A549 (cell line): ENCODE measurements around the gene SHTN1. TPM values are rescaled to one million over a fixed set of nuclear protein-coding genes. Genes with fewer than 3 reads are reported as not detected.

Source experiments
- ATAC-seq, 2 experiments: fragments of 200-7000 bp in 1 of 2; fragments of >200 bp in 1 of 2; cut with Nextera tagmentation in 1 of 2; cut with Tn5 transposase in 1 of 2; 3 replicates each; pipeline versions ENCODE4 v1.8.0 to v1.9.1; 2018 to 2020; ENCODE audit warnings: mild to moderate bottlenecking in 1 of 2, moderate library complexity in 1 of 2
- CTCF ChIA-PET: fragments of 300-600 bp; sonication (Branson Sonifier 250); formaldehyde crosslinking; extraction: SDS; loops from one replicate; lab custom pipeline; 2021; ENCODE audit warnings: antibody characterized with exemption, inconsistent platforms; lab: Yijun Ruan, JAX
- POLR2A ChIA-PET: fragments of 350-600 bp; formaldehyde crosslinking; extraction: SDS; loops from one replicate; lab custom pipeline; 2021; ENCODE audit warnings: antibody characterized with exemption, inconsistent platforms; lab: Yijun Ruan, JAX
- DNase-seq, 2 experiments: peaks; one replicate each; pipeline versions ENCODE4 v3.0.0 to v3.0.0-alpha.2; 2011 to 2016; ENCODE audit warnings: low read depth in 1 of 2, low spot score in 1 of 2
- FAIRE-seq: peaks from 2 replicates; lab custom pipeline; 2011; peaks lifted over from hg19 to GRCh38; lab: Jason Lieb, UNC
- H3K27ac ChIP-seq, 2 experiments: fragments of >200 bp; sonication (Bioruptor Twin); formaldehyde crosslinking; 3 replicates each; pipeline ENCODE4 v1.5.1; 2016 to 2017
- H3K4me1 ChIP-seq: fragments of >200 bp; sonication (Bioruptor Twin); formaldehyde crosslinking; 3 replicates; pipeline ENCODE4 v1.6.1; 2016
- H3K4me2 ChIP-seq: fragments of >200 bp; sonication (Bioruptor Twin); formaldehyde crosslinking; 3 replicates; pipeline ENCODE4 v1.6.1; 2016
- H3K4me3 ChIP-seq: fragments of >200 bp; sonication (Bioruptor Twin); formaldehyde crosslinking; 3 replicates; pipeline ENCODE4 v1.5.1; 2016
- H3K9me3 ChIP-seq: fragments of >200 bp; sonication (Bioruptor Twin); formaldehyde crosslinking; 3 replicates; pipeline ENCODE4 v1.6.1; 2016
- BHLHE40 ChIP-seq: IDR thresholded peaks from 2 replicates; pipeline ENCODE4 v1.6.1; 2012; ENCODE audit warnings: low read depth, low read length, inconsistent platforms
- CBX8 ChIP-seq: fragments of 200-600 bp; sonication (generic); IDR thresholded peaks from 2 replicates; pipeline ENCODE4 v1.6.1; 2016
- CTCF ChIP-seq: fragments of >200 bp; sonication (Bioruptor Twin); formaldehyde crosslinking; IDR thresholded peaks from 3 replicates; pipeline ENCODE4 v1.5.1; 2016
- EHF ChIP-seq: fragments of 250-450 bp; sonication (Bioruptor Pico); IDR thresholded peaks from 2 replicates; pipeline ENCODE4 v1.5.0; 2020; ENCODE audit warnings: mild to moderate bottlenecking
- EHMT2 ChIP-seq: fragments of 200-600 bp; sonication (generic); IDR thresholded peaks from 2 replicates; pipeline ENCODE4 v1.6.1; 2016; ENCODE audit warnings: antibody characterized with exemption, low read depth, mild to moderate bottlenecking, moderate library complexity
- ESRRA ChIP-seq: fragments of 150-350 bp; IDR thresholded peaks from 2 replicates; pipeline ENCODE4 v1.6.1; 2014; ENCODE audit warnings: mild to moderate bottlenecking, low read length, borderline replicate concordance
- FOSB ChIP-seq: fragments of 250-450 bp; sonication (Bioruptor Pico); IDR thresholded peaks from 2 replicates; pipeline ENCODE4 v1.5.0; 2020; ENCODE audit warnings: mild to moderate bottlenecking, moderate library complexity
- FOSL2 ChIP-seq, 2 experiments: fragments of 450-650 bp in 1 of 2; fragments of >200 bp in 1 of 2; sonication (Bioruptor Twin) in 1 of 2; formaldehyde crosslinking; IDR thresholded peaks; 2 replicates each; pipeline versions ENCODE4 v1.5.0 to v1.6.1; 2016 to 2020; ENCODE audit warnings: mild to moderate bottlenecking in 1 of 2, moderate library complexity in 1 of 2
- HDAC2 ChIP-seq: fragments of 200-600 bp; sonication (generic); IDR thresholded peaks from 2 replicates; pipeline ENCODE4 v1.6.1; 2016
- HES2 ChIP-seq: fragments of >200 bp; sonication (Bioruptor Twin); formaldehyde crosslinking; IDR thresholded peaks from 2 replicates; pipeline ENCODE4 v1.6.1; 2016
- HEYL ChIP-seq: fragments of 250-450 bp; sonication (Bioruptor Pico); IDR thresholded peaks from 2 replicates; pipeline ENCODE4 v1.8.0; 2021; ENCODE audit warnings: mild to moderate bottlenecking, moderate library complexity
- HMGXB4 ChIP-seq: fragments of 250-450 bp; sonication (Bioruptor Pico); IDR thresholded peaks from 2 replicates; pipeline ENCODE4 v1.5.0; 2021; ENCODE audit warnings: mild to moderate bottlenecking, moderate library complexity, borderline replicate concordance
- HOXA7 ChIP-seq: fragments of 250-450 bp; sonication (Bioruptor Pico); IDR thresholded peaks from 2 replicates; pipeline ENCODE4 v1.5.0; 2020; ENCODE audit warnings: mild to moderate bottlenecking, moderate library complexity
- HOXB13 ChIP-seq: fragments of 250-450 bp; sonication (Bioruptor Pico); IDR thresholded peaks from 2 replicates; pipeline ENCODE4 v1.5.0; 2020; ENCODE audit warnings: low read depth, mild to moderate bottlenecking, moderate library complexity
- HOXB5 ChIP-seq: fragments of 250-450 bp; sonication (Bioruptor Pico); IDR thresholded peaks from 2 replicates; pipeline ENCODE4 v1.5.0; 2020; ENCODE audit warnings: mild to moderate bottlenecking, moderate library complexity
- JUNB ChIP-seq: fragments of >200 bp; sonication (Bioruptor Twin); formaldehyde crosslinking; IDR thresholded peaks from 2 replicates; pipeline ENCODE4 v1.6.1; 2016
- KDM5A ChIP-seq: fragments of 200-600 bp; sonication (generic); IDR thresholded peaks from 2 replicates; pipeline ENCODE4 v1.6.1; 2016; ENCODE audit warnings: antibody characterized with exemption, mild to moderate bottlenecking
- MAFK ChIP-seq: fragments of 450-650 bp; IDR thresholded peaks from 2 replicates; pipeline ENCODE4 v1.6.1; 2014; ENCODE audit not compliant: partially characterized antibody
- MAZ ChIP-seq: fragments of 150-350 bp; IDR thresholded peaks from 2 replicates; pipeline ENCODE4 v1.6.1; 2014; ENCODE audit warnings: antibody characterized with exemption, low read depth, low read length, borderline replicate concordance
- NFE2L2 ChIP-seq: fragments of 150-350 bp; conservative IDR thresholded peaks from 2 replicates; pipeline ENCODE4 v1.6.1; 2014; ENCODE audit warnings: low read length
- PHF8 ChIP-seq: fragments of 200-600 bp; sonication (generic); IDR thresholded peaks from 2 replicates; pipeline ENCODE4 v1.6.1; 2016; ENCODE audit warnings: low read depth, mild to moderate bottlenecking, antibody characterized with exemption, moderate library complexity, borderline replicate concordance
- POLR2AphosphoS2 ChIP-seq: conservative IDR thresholded peaks from 2 replicates; pipeline ENCODE4 v1.6.1; 2012; ENCODE audit warnings: low read length, improper control_type of control experiment, inconsistent platforms
- RAD21 ChIP-seq, 2 experiments: fragments of >200 bp in 1 of 2; sonication (Bioruptor Twin) in 1 of 2; formaldehyde crosslinking in 1 of 2; IDR thresholded peaks in 1 of 2; conservative IDR thresholded peaks in 1 of 2; 2 replicates in 1 of 2; 3 replicates in 1 of 2; pipeline ENCODE4 v1.6.1; 2012 to 2018; ENCODE audit warnings: inconsistent platforms in 1 of 2
- RFX5 ChIP-seq: fragments of 450-650 bp; IDR thresholded peaks from 2 replicates; pipeline ENCODE4 v1.7.1; 2014; ENCODE audit warnings: antibody characterized with exemption, mild to moderate bottlenecking, moderate library complexity
- SMC3 ChIP-seq: fragments of >200 bp; sonication (Bioruptor Twin); formaldehyde crosslinking; IDR thresholded peaks from 3 replicates; pipeline ENCODE4 v1.6.1; 2018; ENCODE audit warnings: inconsistent platforms
- SREBF2 ChIP-seq: fragments of 450-650 bp; IDR thresholded peaks from 2 replicates; pipeline ENCODE4 v1.6.1; 2014; ENCODE audit warnings: mild to moderate bottlenecking, moderate library complexity
- ZFP36 ChIP-seq: fragments of 450-650 bp; IDR thresholded peaks from 2 replicates; pipeline ENCODE4 v1.6.1; 2014; ENCODE audit warnings: borderline replicate concordance; ENCODE audit not compliant: partially characterized antibody
- WGBS: methylation state at CpG from one replicate; pipeline ENCODE4 v1.1.6; 2017; ENCODE audit errors: missing lambda C conversion rate; 5-methylcytosine and 5-hydroxymethylcytosine counted together
- polyA plus RNA-seq, 4 experiments: library from polyadenylated mRNA; depleted of rRNA in 3 of 4; stranded (reverse); fragments of >200 nt; fragmentation: RNase III in 1 of 4; extraction: RNeasy Plus Mini Kit Qiagen cat#74134 plus additional on column Dnase treatment in 1 of 4; gene quantifications; 2 replicates in 3 of 4; 3 replicates in 1 of 4; pipeline ENCODE4 v1.2.3, GENCODE V29; 2011 to 2017

SHTN1 gene
- polyA plus RNA-seq, 2 of the 4 experiments (the other 2 are of a cell fraction): 21.7 to 63.1 TPM

DNA sequence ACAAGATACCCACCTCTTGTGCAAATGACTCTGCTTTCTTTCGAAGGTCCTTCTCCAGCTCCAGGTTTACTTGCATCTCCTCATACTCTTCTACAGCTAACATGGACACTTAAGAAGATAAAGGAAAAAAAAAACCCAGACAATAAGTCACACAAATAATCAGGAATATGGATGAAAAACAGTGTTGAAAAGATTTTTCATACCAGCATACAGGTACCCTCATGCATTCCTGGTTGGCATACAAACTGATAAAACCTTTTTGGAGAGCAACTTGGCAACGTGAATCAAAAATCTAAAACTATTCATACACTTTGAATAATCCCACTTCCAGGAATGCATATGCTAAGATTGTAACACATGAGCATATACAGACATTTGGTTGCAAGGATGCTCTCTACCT is 60.1 kb downstream of the SHTN1 start:
- ATAC-seq: no peak
- POLR2A ChIA-PET: no interaction called here

GRCh38 chr10:116931806-116932205 is 73.2 kb downstream of the SHTN1 start:
- WGBS: 92% methylated on average over 6 of the region's 6 CpGs
- DNase-seq: no peak

More for the DNA sequence above, 60.1 kb downstream of the SHTN1 start:
- Histone ChIP-seq H3K9me3 (no peaks in the 10 kb centered on the region), H3K4me2 (no peak overlapping the region), H3K27ac (no peak overlapping the region), H3K4me3 (no peak overlapping the region), H3K4me1 (peaks cover 20% of the 10 kb centered on the region)
- no peak for TF ChIP-seq POLR2AphosphoS2
- no peak for TF ChIP-seq FOSL2 (IDR thresholded peaks at IDR 0.05)
- no peak for TF ChIP-seq FOSL2 (CRISPR knock-in tag; IDR thresholded peaks at IDR 0.05)
- TF ChIP-seq EHMT2: no peak
- no peak for TF ChIP-seq RAD21 (conservative IDR thresholded peaks at IDR 0.05 in 1 of 2, IDR thresholded peaks at IDR 0.05 in 1 of 2)
- TF ChIP-seq SREBF2: no peak
- no peak for TF ChIP-seq MAFK
- TF ChIP-seq HDAC2: no peak
- no peak for TF ChIP-seq CTCF
- no peak for TF ChIP-seq ZFP36
- no peak for TF ChIP-seq SMC3
- TF ChIP-seq JUNB: no peak
- no peak for TF ChIP-seq HEYL (CRISPR knock-in tag)
- TF ChIP-seq HOXB13: no peak
- TF ChIP-seq HES2: no peak
- TF ChIP-seq HOXB5 (CRISPR knock-in tag): no peak
- no peak for TF ChIP-seq HMGXB4 (CRISPR knock-in tag)
- no peak for TF ChIP-seq HOXA7
- TF ChIP-seq NFE2L2: no peak
- TF ChIP-seq EHF (CRISPR knock-in tag): no peak
- FAIRE-seq (no peak), DNase-seq (no peak)
- CTCF ChIA-PET: no interaction called here
- WGBS: 97% methylated on average over 2 of the region's 2 CpGs

More at GRCh38 chr10:116931806-116932205, 73.2 kb downstream of the SHTN1 start:
- H3K4me2 ChIP-seq: no peak overlapping the region
- no peak overlapping the region for H3K4me3 ChIP-seq
- ChIA-PET POLR2A (no interaction called here), CTCF (interaction anchor here (0.6 to 0.8 kb wide), 2 partner anchors 15 to 186 kb away, joined by 3 read pairs; no protein-coding TSS in a partner anchor)
- no peaks in the 10 kb centered on the region; the same call in 2 of the 3 replicates for H3K9me3 ChIP-seq
- no peak for FAIRE-seq
- no peaks in the 10 kb centered on the region for H3K4me1 ChIP-seq
- no peak for ATAC-seq
- TF ChIP-seq HDAC2: no peak
- no peak for TF ChIP-seq MAFK
- TF ChIP-seq KDM5A: no peak
- TF ChIP-seq BHLHE40: no peak
- TF ChIP-seq FOSB (CRISPR knock-in tag): no peak
- TF ChIP-seq MAZ: no peak
- TF ChIP-seq PHF8: no peak
- no peak for TF ChIP-seq RFX5
- no peak for TF ChIP-seq CBX8
- TF ChIP-seq SREBF2: no peak
- no peak for TF ChIP-seq ESRRA
- no peak overlapping the region for H3K27ac ChIP-seq
